HEK293T (cell line): Measurements from ENCODE around the gene KCNQ1.

Experiments used
- CTCF ChIA-PET: fragments of 350-600 bp; formaldehyde crosslinking; extraction: SDS; loops from one replicate; lab custom pipeline; 2021; ENCODE audit warnings: antibody characterized with exemption, inconsistent platforms; lab: Yijun Ruan, JAX
- POLR2A ChIA-PET: fragments of 350-600 bp; formaldehyde crosslinking; extraction: SDS; loops from one replicate; lab custom pipeline; 2020; ENCODE audit warnings: antibody characterized with exemption, inconsistent platforms; lab: Yijun Ruan, JAX
- DNase-seq: peaks from one replicate; pipeline ENCODE4 v3.0.0; 2012; ENCODE audit warnings: mixed read lengths; ENCODE audit errors: extremely low spot score
- ARNT ChIP-seq: fragments of 450-650 bp; IDR thresholded peaks from 2 replicates; pipeline ENCODE4 v1.6.1; 2017; ENCODE audit warnings: mild to moderate bottlenecking
- BHLHE40 ChIP-seq: fragments of 450-650 bp; IDR thresholded peaks from 2 replicates; pipeline ENCODE4 v1.6.1; 2016; ENCODE audit warnings: mild to moderate bottlenecking, moderate library complexity, borderline replicate concordance
- CTBP1 ChIP-seq: fragments of 450-650 bp; IDR thresholded peaks from 2 replicates; pipeline ENCODE4 v1.6.1; 2016; ENCODE audit warnings: borderline replicate concordance
- ELF4 ChIP-seq: fragments of 450-650 bp; IDR thresholded peaks from 2 replicates; pipeline ENCODE4 v1.6.1; 2017; ENCODE audit warnings: antibody characterized with exemption
- FOXA1 ChIP-seq: fragments of 450-650 bp; IDR thresholded peaks from 2 replicates; pipeline ENCODE4 v1.6.1; 2016; ENCODE audit warnings: mild to moderate bottlenecking
- FOXK2 ChIP-seq: fragments of 450-650 bp; IDR thresholded peaks from 2 replicates; pipeline ENCODE4 v1.6.1; 2016; ENCODE audit warnings: mild to moderate bottlenecking
- FOXM1 ChIP-seq: fragments of 450-650 bp; IDR thresholded peaks from 2 replicates; pipeline ENCODE4 v1.6.1; 2017; ENCODE audit warnings: mild to moderate bottlenecking, borderline replicate concordance
- HDGF ChIP-seq: fragments of 450-650 bp; IDR thresholded peaks from 2 replicates; pipeline ENCODE4 v1.6.1; 2017; ENCODE audit warnings: antibody characterized with exemption, borderline replicate concordance
- L3MBTL2 ChIP-seq: fragments of 450-650 bp; conservative IDR thresholded peaks from 2 replicates; pipeline ENCODE4 v1.6.1; 2016; ENCODE audit warnings: mild to moderate bottlenecking
- LEF1 ChIP-seq: fragments of 450-650 bp; IDR thresholded peaks from 2 replicates; pipeline ENCODE4 v1.6.1; 2017; ENCODE audit warnings: mild to moderate bottlenecking, borderline replicate concordance
- NFRKB ChIP-seq: fragments of 450-650 bp; IDR thresholded peaks from 2 replicates; pipeline ENCODE4 v1.6.1; 2016; ENCODE audit warnings: mild to moderate bottlenecking, moderate library complexity
- PKNOX1 ChIP-seq: fragments of 450-650 bp; IDR thresholded peaks from 2 replicates; pipeline ENCODE4 v1.6.1; 2016
- SP1 ChIP-seq: fragments of 450-650 bp; IDR thresholded peaks from 2 replicates; pipeline ENCODE4 v1.6.1; 2017
- SUZ12 ChIP-seq: fragments of 450-650 bp; IDR thresholded peaks from 2 replicates; pipeline ENCODE4 v1.6.1; 2016; ENCODE audit warnings: mild to moderate bottlenecking
- TARDBP ChIP-seq: fragments of 450-650 bp; IDR thresholded peaks from 2 replicates; pipeline ENCODE4 v1.6.1; 2016
- ZNF384 ChIP-seq: fragments of 450-650 bp; IDR thresholded peaks from 2 replicates; pipeline ENCODE4 v1.6.1; 2016

KCNQ1 gene

GRCh38 chr11:2673871-2674471 lies 229.2 kb downstream of the KCNQ1 start:
- ChIA-PET POLR2A (no interaction called here), CTCF (no interaction called here)
- TF ChIP-seq LEF1 = no peak
- DNase-seq = no peak

- ChIA-PET CTCF (no interaction called here), POLR2A (no interaction called here)
- TF ChIP-seq NFRKB = no peak
- TF ChIP-seq PKNOX1 = no peak
- no peak for TF ChIP-seq L3MBTL2
- no peak for TF ChIP-seq CTBP1
- TF ChIP-seq ZNF384 = no peak
- no peak for TF ChIP-seq ARNT
- TF ChIP-seq ELF4 = no peak
- TF ChIP-seq FOXM1 = no peak
- no peak for TF ChIP-seq HDGF
- no peak for TF ChIP-seq SUZ12
- TF ChIP-seq FOXK2 = no peak
- no peak for TF ChIP-seq BHLHE40
- no peak for TF ChIP-seq TARDBP
- TF ChIP-seq LEF1 = no peak
- no peak for TF ChIP-seq FOXA1
- TF ChIP-seq SP1 = no peak
- no peak for DNase-seq
These were observed 229.9 kb downstream of the KCNQ1 start for GRCh38 chr11:2674658-2675131.

DNA sequence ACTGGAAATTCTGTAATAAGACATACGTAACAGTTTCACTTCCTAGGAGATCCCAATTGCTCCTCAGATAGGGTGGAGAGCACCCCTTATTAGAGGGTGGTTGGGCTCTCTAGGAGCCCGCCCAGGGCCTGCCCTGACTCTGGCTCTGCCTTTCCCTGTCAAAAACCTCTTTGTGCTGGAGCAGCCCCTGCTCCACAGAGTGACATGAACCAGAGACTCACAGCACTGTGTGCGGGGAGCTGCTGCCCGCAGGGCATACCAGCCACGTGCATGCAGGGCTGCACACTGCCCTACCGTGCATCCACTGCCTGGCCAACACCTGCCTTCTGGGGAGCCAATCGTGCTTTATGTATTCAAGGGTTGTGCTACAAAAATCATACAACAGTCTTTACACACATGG lies 230.7 kb downstream of the KCNQ1 start:
- ChIA-PET POLR2A (no interaction called here), CTCF (no interaction called here)
- no peak for TF ChIP-seq BHLHE40
- no peak for TF ChIP-seq NFRKB
- TF ChIP-seq CTBP1 = no peak
- no peak for TF ChIP-seq TARDBP
- TF ChIP-seq L3MBTL2 = no peak
- no peak for TF ChIP-seq SP1
- TF ChIP-seq LEF1 = no peak
- TF ChIP-seq FOXA1 = no peak
- no peak for TF ChIP-seq ZNF384
- TF ChIP-seq HDGF = no peak
- no peak for TF ChIP-seq ARNT
- TF ChIP-seq PKNOX1 = no peak
- TF ChIP-seq SUZ12 = no peak
- no peak for TF ChIP-seq FOXM1
- TF ChIP-seq FOXK2 = no peak
- TF ChIP-seq ELF4 = no peak
- DNase-seq = no peak

- DNase-seq = no peak
- POLR2A ChIA-PET = no interaction called here
- no peak for TF ChIP-seq NFRKB
- no peak for TF ChIP-seq L3MBTL2
- no peak for TF ChIP-seq LEF1
- TF ChIP-seq ARNT = no peak
- TF ChIP-seq SUZ12 = no peak
- TF ChIP-seq BHLHE40 = no peak
- no peak for TF ChIP-seq HDGF
- CTCF ChIA-PET = no interaction called here
These were observed 232.3 kb downstream of the KCNQ1 start for GRCh38 chr11:2677127-2677526.

GRCh38 chr11:2678396-2678795 lies 233.6 kb downstream of the KCNQ1 start:
- TF ChIP-seq SP1 (no peak), HDGF (no peak), L3MBTL2 (no peak), ZNF384 (no peak), FOXA1 (no peak), TARDBP (no peak), FOXK2 (no peak), SUZ12 (no peak), LEF1 (no peak), NFRKB (no peak), BHLHE40 (no peak), CTBP1 (no peak), ARNT (no peak), PKNOX1 (no peak), FOXM1 (no peak), ELF4 (no peak)
- DNase-seq = no peak
- ChIA-PET CTCF (interaction anchor here (0.6 kb wide), 1 partner anchor 145 kb away, joined by 3 read pairs; no protein-coding TSS in a partner anchor), POLR2A (no interaction called here)

DNA sequence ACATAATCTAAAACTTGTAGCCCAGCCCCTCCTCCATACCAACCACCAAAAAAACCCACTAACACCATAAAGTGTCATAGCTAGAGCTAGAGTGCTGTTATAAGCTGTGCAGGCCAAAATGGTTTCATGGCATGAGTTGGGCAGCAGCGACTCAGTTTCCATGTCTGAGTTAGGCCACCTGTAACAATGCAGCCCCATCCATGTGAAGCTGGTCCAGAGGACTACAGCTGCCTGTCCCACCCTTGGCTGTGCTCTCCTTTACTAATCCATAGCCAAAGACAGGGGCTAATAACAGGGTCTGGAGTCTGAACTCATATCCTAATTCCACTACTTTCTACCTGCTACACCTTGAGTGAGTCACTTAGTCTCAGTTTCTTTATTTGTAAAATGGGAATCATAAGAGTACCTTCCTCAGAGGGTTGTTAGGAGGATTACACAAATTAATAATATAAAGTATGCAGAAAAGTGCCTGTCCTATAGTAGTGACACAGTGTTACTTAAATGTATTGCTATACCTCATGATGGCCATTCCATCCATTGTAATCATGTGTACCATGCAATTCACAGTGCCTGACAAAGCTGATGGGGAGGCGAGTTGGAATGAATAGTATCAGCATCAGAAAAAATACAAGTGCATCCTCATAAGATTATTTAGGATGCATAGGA lies 234.3 kb downstream of the KCNQ1 start:
- ChIA-PET CTCF (interaction anchor here (0.6 kb wide), 1 partner anchor 146 kb away, joined by 3 read pairs; no protein-coding TSS in a partner anchor), POLR2A (no interaction called here)
- TF ChIP-seq NFRKB (no peak), LEF1 (no peak), CTBP1 (no peak), SUZ12 (no peak), PKNOX1 (no peak), FOXM1 (no peak), FOXA1 (no peak), SP1 (no peak), ELF4 (no peak)
- DNase-seq = no peak
